Measurements from ENCODE around the gene KCNJ8.
"Not testable (repeated sequence)": the region's sequence is repeated elsewhere in the genome, so short reads cannot be mapped to it uniquely, and the experiment has no call there.

Gene KCNJ8

GRCh38 chr12:21774358-21775132, at the start of gene KCNJ8:
Gene KCNJ8, minus strand, starts transcription at chr12:21774706. Its CDS starts 1,090 bp downstream, at chr12:21773616.
- no peak for DNase-seq (ENCODE audit: low read depth)

GRCh38 chr12:21823581-21823980, 49.1 kb upstream of the KCNJ8 start:
- no peak for DNase-seq (ENCODE audit: low read depth)

GRCh38 chr12:21819678-21820077, 45.2 kb upstream of the KCNJ8 start:
- DNase-seq (ENCODE audit: low read depth) = no peak

- peak; percentile 35 for DNase-seq (ENCODE audit: low read depth)
Observed at GRCh38 chr12:21819236-21819635, 44.7 kb upstream of the KCNJ8 start.

GRCh38 chr12:21818627-21819026, 44.1 kb upstream of the KCNJ8 start:
- no peak for DNase-seq (ENCODE audit: low read depth)

- no peak for DNase-seq (ENCODE audit: low read depth)
Observed at GRCh38 chr12:21815306-21816062, 41.0 kb upstream of the KCNJ8 start.

GRCh38 chr12:21814814-21815213, 40.3 kb upstream of the KCNJ8 start:
- no peak for DNase-seq (ENCODE audit: low read depth)

GRCh38 chr12:21814327-21814726, 39.8 kb upstream of the KCNJ8 start:
- no peak for DNase-seq (ENCODE audit: low read depth)

- no peak for DNase-seq (ENCODE audit: low read depth)
Observed at GRCh38 chr12:21813751-21814150, 39.2 kb upstream of the KCNJ8 start.

- no peak for DNase-seq (ENCODE audit: low read depth)
Observed at GRCh38 chr12:21813125-21813524, 38.6 kb upstream of the KCNJ8 start.

GRCh38 chr12:21812340-21812739, 37.8 kb upstream of the KCNJ8 start:
- not testable (repeated sequence) for DNase-seq (ENCODE audit: low read depth)

GRCh38 chr12:21809100-21809499, 34.6 kb upstream of the KCNJ8 start:
- no peak for DNase-seq (ENCODE audit: low read depth)

- DNase-seq (ENCODE audit: low read depth) = no peak
Observed at GRCh38 chr12:21806255-21806654, 31.7 kb upstream of the KCNJ8 start.

GRCh38 chr12:21801522-21802288, 27.2 kb upstream of the KCNJ8 start:
- no peak for DNase-seq (ENCODE audit: low read depth)

GRCh38 chr12:21800011-21800410, 25.5 kb upstream of the KCNJ8 start:
- DNase-seq (ENCODE audit: low read depth) = no peak

- no peak for DNase-seq (ENCODE audit: low read depth)
Observed at GRCh38 chr12:21797539-21797938, 23.0 kb upstream of the KCNJ8 start.

- DNase-seq (ENCODE audit: low read depth) = no peak
Observed at GRCh38 chr12:21795648-21796328, 21.3 kb upstream of the KCNJ8 start.

GRCh38 chr12:21794807-21795595, 20.5 kb upstream of the KCNJ8 start:
- not testable (repeated sequence) for DNase-seq (ENCODE audit: low read depth)

- not testable (repeated sequence) for DNase-seq (ENCODE audit: low read depth)
Observed at GRCh38 chr12:21789687-21790086, 15.2 kb upstream of the KCNJ8 start.

- no peak for DNase-seq (ENCODE audit: low read depth)
Observed at GRCh38 chr12:21788089-21788983, 13.8 kb upstream of the KCNJ8 start.

Data from HS-27A (cell line).